HG03097 (cell line): ENCODE results near the gene POU5F1.

ENCODE experiments used
- ATAC-seq: cut with Tn5 transposase; IDR thresholded peaks from one replicate; pipeline ENCODE4 v1.9.1; 2021; ENCODE audit not compliant: unreplicated experiment, low FRiP score

Gene POU5F1

GRCh38 chr6:31116661-31117385 is 53.7 kb downstream of the POU5F1 start:
- ATAC-seq: no peak

GRCh38 chr6:31115941-31116560 is 54.4 kb downstream of the POU5F1 start:
- ATAC-seq: no peak

- ATAC-seq: no peak
These were observed 55.3 kb downstream of the POU5F1 start for GRCh38 chr6:31114970-31115849.

- ATAC-seq: no peak
These were observed 56.0 kb downstream of the POU5F1 start, which contains the start of gene PSORS1C1 for GRCh38 chr6:31114541-31114878. PSORS1C1 (plus strand) TSS chr6:31114800; CDS start chr6:31129633, 14,833 bp downstream.
